HUES6 (cell line): ENCODE results near the gene TOM1.
"Not testable (repeated sequence)": the region's sequence is repeated elsewhere in the genome, so short reads cannot be mapped to it uniquely, and the experiment has no call there.

Experiments
- H3K27ac ChIP-seq: 2 replicates; pipeline ENCODE4 v1.7.0; 2013; ENCODE audit warnings: low read depth, mild to moderate bottlenecking, low read length, inconsistent platforms
- H3K27me3 ChIP-seq: 2 replicates; pipeline ENCODE4 v1.6.1; 2013; ENCODE audit warnings: low read length; ENCODE audit not compliant: control insufficient read depth, insufficient read depth
- H3K36me3 ChIP-seq: 2 replicates; pipeline ENCODE4 v1.6.1; 2013; ENCODE audit warnings: low read length; ENCODE audit not compliant: control insufficient read depth, insufficient read depth
- H3K4me1 ChIP-seq: 2 replicates; pipeline ENCODE4 v1.6.1; 2013; ENCODE audit warnings: low read length; ENCODE audit not compliant: control insufficient read depth, insufficient read depth
- H3K4me3 ChIP-seq: 2 replicates; pipeline ENCODE4 v1.5.1; 2013; ENCODE audit warnings: low read depth, low read length
- H3K9ac ChIP-seq: one replicate; pipeline ENCODE4 v1.6.1; 2013; ENCODE audit warnings: mild to moderate bottlenecking, low read length
- H3K9me3 ChIP-seq: 2 replicates; pipeline ENCODE4 v1.6.1; 2013; ENCODE audit warnings: low read depth, low read length; ENCODE audit not compliant: control insufficient read depth, insufficient read depth

TOM1 gene

GRCh38 chr22:35386670-35387288 is 87.1 kb downstream of the TOM1 start:
- no peak overlapping the region for H3K27ac ChIP-seq
- H3K9ac ChIP-seq, result no peak overlapping the region
- no peak overlapping the region for H3K4me3 ChIP-seq
- H3K36me3 ChIP-seq, result peaks cover 35% of the 10 kb centered on the region
- no peaks in the 10 kb centered on the region for H3K9me3 ChIP-seq
- 0 out of 2 replicates have a peak, but pooled peaks cover 3% of the 10 kb centered on the region for H3K4me1 ChIP-seq
- H3K27me3 ChIP-seq, result no peaks in the 10 kb centered on the region

GRCh38 chr22:35390933-35391332 is 91.2 kb downstream of the TOM1 start:
- H3K4me1 ChIP-seq, result no peaks in the 10 kb centered on the region
- H3K9ac ChIP-seq, result no peak overlapping the region
- H3K36me3 ChIP-seq, result peaks cover 28% of the 10 kb centered on the region

GRCh38 chr22:35392357-35392756 is 92.7 kb downstream of the TOM1 start:
- Histone ChIP-seq H3K27ac (no peak overlapping the region), H3K4me1 (peaks cover 11% of the 10 kb centered on the region; the same call in 1 of the 2 replicates), H3K9ac (no peak overlapping the region)

More at GRCh38 chr22:35390933-35391332, 91.2 kb downstream of the TOM1 start:
- H3K27me3 ChIP-seq, result no peaks in the 10 kb centered on the region
- H3K9me3 ChIP-seq, result no peaks in the 10 kb centered on the region
- no peak overlapping the region for H3K4me3 ChIP-seq
- H3K27ac ChIP-seq, result no peak overlapping the region

GRCh38 chr22:35393116-35394010 is 93.7 kb downstream of the TOM1 start:
- Histone ChIP-seq H3K27ac (no peak overlapping the region), H3K36me3 (peaks cover 16% of the 10 kb centered on the region), H3K9ac (no peak overlapping the region), H3K4me3 (no peak overlapping the region), H3K4me1 (peaks cover 15% of the 10 kb centered on the region), H3K9me3 (no peaks in the 10 kb centered on the region), H3K27me3 (no peaks in the 10 kb centered on the region)

More at GRCh38 chr22:35392357-35392756, 92.7 kb downstream of the TOM1 start:
- Histone ChIP-seq H3K4me3 (no peak overlapping the region), H3K36me3 (peaks cover 20% of the 10 kb centered on the region), H3K27me3 (no peaks in the 10 kb centered on the region), H3K9me3 (no peaks in the 10 kb centered on the region)

GRCh38 chr22:35394011-35394312 is 94.3 kb downstream of the TOM1 start:
- H3K9ac ChIP-seq, result no peak overlapping the region
- no peaks in the 10 kb centered on the region for H3K27me3 ChIP-seq
- peaks cover 14% of the 10 kb centered on the region for H3K36me3 ChIP-seq
- H3K27ac ChIP-seq, result no peak overlapping the region
- peaks cover 15% of the 10 kb centered on the region for H3K4me1 ChIP-seq
- H3K4me3 ChIP-seq, result no peak overlapping the region
- no peaks in the 10 kb centered on the region for H3K9me3 ChIP-seq

- H3K4me1 ChIP-seq, result peaks cover 15% of the 10 kb centered on the region
- no peak overlapping the region for H3K4me3 ChIP-seq
- H3K36me3 ChIP-seq, result peaks cover 11% of the 10 kb centered on the region
- H3K27me3 ChIP-seq, result no peaks in the 10 kb centered on the region
- no peak overlapping the region for H3K9ac ChIP-seq
- no peak overlapping the region for H3K27ac ChIP-seq
- H3K9me3 ChIP-seq, result no peaks in the 10 kb centered on the region
These were observed 95.3 kb downstream of the TOM1 start for GRCh38 chr22:35394810-35395563.

- Histone ChIP-seq H3K4me1 (peaks cover 23% of the 10 kb centered on the region), H3K27ac (0 out of 2 replicates have a peak overlapping the region, but pooled peaks have one; percentile 56), H3K36me3 (peaks cover 10% of the 10 kb centered on the region)
- not testable (repeated sequence) for H3K27me3 ChIP-seq, H3K9me3 ChIP-seq, H3K9ac ChIP-seq, H3K4me3 ChIP-seq
These were observed 96.9 kb downstream of the TOM1 start for GRCh38 chr22:35396622-35397021.

GRCh38 chr22:35397095-35397904 is 97.6 kb downstream of the TOM1 start:
- no peak overlapping the region for H3K27ac ChIP-seq
- H3K4me3 ChIP-seq, result no peak overlapping the region

More at GRCh38 chr22:35397095-35397904, 97.6 kb downstream of the TOM1 start:
- Histone ChIP-seq H3K4me1 (peaks cover 23% of the 10 kb centered on the region), H3K36me3 (peaks cover 15% of the 10 kb centered on the region), H3K9ac (no peak overlapping the region), H3K9me3 (no peaks in the 10 kb centered on the region), H3K27me3 (no peaks in the 10 kb centered on the region)
